ENCODE results near the gene ARHGEF16. TPM values are rescaled to one million over a fixed set of nuclear protein-coding genes. Genes with fewer than 3 reads are reported as not detected.

ARHGEF16 gene
- total RNA-seq, 1 donor from 2014 or later: 4.1 TPM

GRCh38 chr1:3412376-3412775, 42.1 kb upstream of the ARHGEF16 start:
- Histone ChIP-seq H3K4me3 (ENCODE audit: insufficient read depth, low read depth, low read length) (no peak overlapping the region), H3K27me3 (ENCODE audit: insufficient read depth, low read length) (no peaks in the 10 kb centered on the region), H3K36me3 (ENCODE audit: insufficient read depth, low read length) (no peaks in the 10 kb centered on the region), H4K20me1 (ENCODE audit: insufficient read depth, low read length) (no peaks in the 10 kb centered on the region), H3K4me2 (ENCODE audit: low read length) (no peak overlapping the region), H3K9ac (ENCODE audit: low read length) (no peak overlapping the region), H3K4me1 (ENCODE audit: insufficient read depth, low read length) (peaks cover 3% of the 10 kb centered on the region), H3K27ac (ENCODE audit: low read depth, low read length) (no peak overlapping the region), H2AFZ (ENCODE audit: low read depth, low read length) (no peak overlapping the region), H3K9me3 (ENCODE audit: insufficient read depth, low read depth, low read length) (peaks cover 5% of the 10 kb centered on the region), H3K79me2 (ENCODE audit: insufficient read depth, low read length) (no peaks in the 10 kb centered on the region)
- DNase-seq (ENCODE audit: low read depth) (no peak), FAIRE-seq (no peak)
- Mint-ChIP-seq H3K36me3 (ENCODE audit: low read depth, unreplicated experiment) (no peaks in the 10 kb centered on the region), H3K4me3 (ENCODE audit: unreplicated experiment) (no peak overlapping the region), H3K4me1 (ENCODE audit: low read depth, unreplicated experiment) (no peaks in the 10 kb centered on the region), H3K9me3 (ENCODE audit: unreplicated experiment) (peaks cover 3% of the 10 kb centered on the region), H3K27me3 (ENCODE audit: low read depth, unreplicated experiment) (peaks cover 26% of the 10 kb centered on the region), H3K27ac (ENCODE audit: unreplicated experiment) (no peak overlapping the region)
- TF ChIP-seq CTCF (IDR thresholded peaks at IDR 0.05; ENCODE audit: insufficient read depth, low read depth, low read length) (no peak), EZH2 (IDR thresholded peaks at IDR 0.05; ENCODE audit: insufficient read depth, low read length) (no peak)

GRCh38 chr1:3413975-3414710, 40.3 kb upstream of the ARHGEF16 start:
- H3K27me3 ChIP-seq (ENCODE audit: insufficient read depth, low read length): no peaks in the 10 kb centered on the region
- H3K4me1 ChIP-seq (ENCODE audit: insufficient read depth, low read length): peaks cover 3% of the 10 kb centered on the region
- peaks cover 28% of the 10 kb centered on the region for H3K27me3 Mint-ChIP-seq (ENCODE audit: low read depth, unreplicated experiment)
- DNase-seq (ENCODE audit: low read depth) (no peak), FAIRE-seq (no peak)
- no peak overlapping the region for H2AFZ ChIP-seq (ENCODE audit: low read depth, low read length)
- H3K9ac ChIP-seq (ENCODE audit: low read length): no peak overlapping the region
- peaks cover 6% of the 10 kb centered on the region for H3K9me3 Mint-ChIP-seq (ENCODE audit: unreplicated experiment)
- H3K4me2 ChIP-seq (ENCODE audit: low read length): no peak overlapping the region
- peaks cover 5% of the 10 kb centered on the region for H3K9me3 ChIP-seq (ENCODE audit: insufficient read depth, low read depth, low read length)
- H4K20me1 ChIP-seq (ENCODE audit: insufficient read depth, low read length): no peaks in the 10 kb centered on the region
- H3K36me3 ChIP-seq (ENCODE audit: insufficient read depth, low read length): no peaks in the 10 kb centered on the region
- no peaks in the 10 kb centered on the region for H3K79me2 ChIP-seq (ENCODE audit: insufficient read depth, low read length)
- peaks cover 1% of the 10 kb centered on the region for H3K36me3 Mint-ChIP-seq (ENCODE audit: low read depth, unreplicated experiment)
- H3K27ac ChIP-seq (ENCODE audit: low read depth, low read length): no peak overlapping the region
- H3K27ac Mint-ChIP-seq (ENCODE audit: unreplicated experiment): no peak overlapping the region
- TF ChIP-seq EZH2 (IDR thresholded peaks at IDR 0.05; ENCODE audit: insufficient read depth, low read length) (no peak), CTCF (IDR thresholded peaks at IDR 0.05; ENCODE audit: insufficient read depth, low read depth, low read length) (no peak)
- H3K4me3 ChIP-seq (ENCODE audit: insufficient read depth, low read depth, low read length): no peak overlapping the region
- H3K4me1 Mint-ChIP-seq (ENCODE audit: low read depth, unreplicated experiment): no peaks in the 10 kb centered on the region
- no peak overlapping the region for H3K4me3 Mint-ChIP-seq (ENCODE audit: unreplicated experiment)
